HEK293 (cell line): ENCODE measurements around the gene PGBD5.
"Not testable (repeated sequence)": the region's sequence is repeated elsewhere in the genome, so short reads cannot be mapped to it uniquely, and the experiment has no call there.

Experiments used
- CTCF ChIA-PET: fragments of 350-600 bp; formaldehyde crosslinking; extraction: SDS; loops from one replicate; lab custom pipeline; 2021; ENCODE audit warnings: antibody characterized with exemption; lab: Yijun Ruan, JAX
- POLR2A ChIA-PET: fragments of 300-600 bp; formaldehyde crosslinking; extraction: SDS; loops from one replicate; lab custom pipeline; 2020; ENCODE audit warnings: antibody characterized with exemption, inconsistent platforms; lab: Yijun Ruan, JAX
- H3K27ac ChIP-seq: fragments of 200-500 bp; sonication (Bioruptor generic); 2 replicates; pipeline ENCODE4 v1.5.1; 2014; ENCODE audit warnings: low read depth, low read length, control low read depth, inconsistent platforms; ENCODE audit errors: extremely low read depth
- H3K36me3 ChIP-seq, 2 experiments: fragments of 200-500 bp in 1 of 2; sonication (Bioruptor generic) in 1 of 2; 1 replicate in 1 of 2; 2 replicates in 1 of 2; pipeline ENCODE4 v1.5.1; 2014 to 2017; ENCODE audit warnings: inconsistent platforms in 2 of 2, low read length in 2 of 2; ENCODE audit not compliant: control insufficient read depth in 2 of 2, insufficient read depth in 1 of 2
- H3K4me1 ChIP-seq: fragments of 200-500 bp; sonication (Bioruptor generic); 2 replicates; pipeline ENCODE4 v1.5.1; 2014; ENCODE audit warnings: mild to moderate bottlenecking, low read length, inconsistent platforms; ENCODE audit not compliant: control insufficient read depth, insufficient read depth
- H3K4me3 ChIP-seq: 2 replicates; pipeline ENCODE4 v1.5.1; 2011; ENCODE audit warnings: low read depth, mild to moderate bottlenecking, control low read depth, low read length, moderate library complexity
- H3K9me3 ChIP-seq: fragments of 200-500 bp; sonication (Bioruptor generic); 2 replicates; pipeline ENCODE4 v1.5.1; 2014; ENCODE audit warnings: low read depth, low read length, inconsistent platforms; ENCODE audit not compliant: control insufficient read depth, insufficient read depth
- EGR2 ChIP-seq: fragments of 450-650 bp; formaldehyde crosslinking; IDR thresholded peaks from 2 replicates; pipeline ENCODE4 v1.5.1; 2016; ENCODE audit warnings: low read depth, missing biosample characterization, missing genetic modification characterization
- HOXC10 ChIP-seq: sonication (generic); formaldehyde crosslinking; IDR thresholded peaks from 2 replicates; pipeline ENCODE4 v1.8.1; 2023; ENCODE audit warnings: mild to moderate bottlenecking, missing genetic modification reagents
- KLF17 ChIP-seq: fragments of 450-650 bp; formaldehyde crosslinking; IDR thresholded peaks from 2 replicates; pipeline ENCODE4 v1.5.1; 2016; ENCODE audit warnings: missing biosample characterization, missing genetic modification characterization
- KLF9 ChIP-seq: fragments of 450-650 bp; formaldehyde crosslinking; IDR thresholded peaks from 2 replicates; pipeline ENCODE4 v1.5.1; 2016; ENCODE audit warnings: missing biosample characterization, missing genetic modification characterization, low read depth
- WT1 ChIP-seq: fragments of 450-650 bp; formaldehyde crosslinking; IDR thresholded peaks from 2 replicates; pipeline ENCODE4 v1.5.1; 2016; ENCODE audit warnings: missing biosample characterization, missing genetic modification characterization
- ZBTB1 ChIP-seq: fragments of 450-650 bp; formaldehyde crosslinking; IDR thresholded peaks from 2 replicates; pipeline ENCODE4 v1.5.1; 2016; ENCODE audit warnings: missing biosample characterization, missing genetic modification characterization
- ZBTB44 ChIP-seq: fragments of 450-650 bp; IDR thresholded peaks from 2 replicates; pipeline ENCODE4 v1.5.1; 2018; ENCODE audit warnings: missing biosample characterization, mild to moderate bottlenecking, missing genetic modification characterization
- ZNF114 ChIP-seq: fragments of 450-650 bp; formaldehyde crosslinking; IDR thresholded peaks from 2 replicates; pipeline ENCODE4 v1.5.0; 2017; ENCODE audit warnings: missing biosample characterization, missing genetic modification characterization
- ZNF146 ChIP-seq: fragments of 450-650 bp; formaldehyde crosslinking; IDR thresholded peaks from 2 replicates; pipeline ENCODE4 v1.5.1; 2016; ENCODE audit warnings: missing biosample characterization, missing genetic modification characterization
- ZNF155 ChIP-seq: fragments of 450-650 bp; formaldehyde crosslinking; IDR thresholded peaks from 2 replicates; pipeline ENCODE4 v1.5.1; 2016; ENCODE audit warnings: missing biosample characterization, missing genetic modification characterization
- ZNF18 ChIP-seq: fragments of 450-650 bp; formaldehyde crosslinking; IDR thresholded peaks from 2 replicates; pipeline ENCODE4 v1.5.1; 2016; ENCODE audit warnings: missing biosample characterization, missing genetic modification characterization
- ZNF2 ChIP-seq: fragments of 450-650 bp; formaldehyde crosslinking; IDR thresholded peaks from 2 replicates; pipeline ENCODE4 v1.5.1; 2016; ENCODE audit warnings: missing biosample characterization, missing genetic modification characterization
- ZNF280D ChIP-seq: fragments of 450-650 bp; formaldehyde crosslinking; IDR thresholded peaks from 2 replicates; pipeline ENCODE4 v1.5.1; 2016; ENCODE audit warnings: missing biosample characterization, missing genetic modification characterization
- ZNF324 ChIP-seq: fragments of 450-650 bp; formaldehyde crosslinking; IDR thresholded peaks from 2 replicates; pipeline ENCODE4 v1.5.1; 2016; ENCODE audit warnings: missing biosample characterization, missing genetic modification characterization
- ZNF391 ChIP-seq: fragments of 450-650 bp; formaldehyde crosslinking; IDR thresholded peaks from 2 replicates; pipeline ENCODE4 v1.5.1; 2016; ENCODE audit warnings: low read depth, missing biosample characterization, missing genetic modification characterization, borderline replicate concordance
- ZNF510 ChIP-seq: fragments of 450-650 bp; formaldehyde crosslinking; IDR thresholded peaks from 2 replicates; pipeline ENCODE4 v1.5.1; 2018; ENCODE audit warnings: mild to moderate bottlenecking, missing genetic modification characterization, missing biosample characterization; ENCODE audit not compliant: insufficient replicate concordance
- ZNF571 ChIP-seq: fragments of 450-650 bp; formaldehyde crosslinking; IDR thresholded peaks from 2 replicates; pipeline ENCODE4 v1.5.0; 2017; ENCODE audit warnings: missing biosample characterization, missing genetic modification characterization
- ZNF585B ChIP-seq: fragments of 450-650 bp; formaldehyde crosslinking; IDR thresholded peaks from 2 replicates; pipeline ENCODE4 v1.5.1; 2016; ENCODE audit warnings: missing biosample characterization, missing genetic modification characterization
- ZNF664 ChIP-seq: fragments of 450-650 bp; formaldehyde crosslinking; IDR thresholded peaks from 2 replicates; pipeline ENCODE4 v1.5.1; 2016; ENCODE audit warnings: missing biosample characterization, missing genetic modification characterization
- ZNF776 ChIP-seq: fragments of 450-650 bp; formaldehyde crosslinking; IDR thresholded peaks from 2 replicates; pipeline ENCODE4 v1.5.0; 2017; ENCODE audit warnings: missing biosample characterization, missing genetic modification characterization, borderline replicate concordance
- ZXDB ChIP-seq: fragments of 450-650 bp; formaldehyde crosslinking; IDR thresholded peaks from 2 replicates; pipeline ENCODE4 v1.5.1; 2016; ENCODE audit warnings: missing biosample characterization, missing genetic modification characterization

Gene PGBD5

GRCh38 chr1:230426246-230427093 lies at the start of gene PGBD5 (continued):
- TF ChIP-seq ZNF280D (no peak), EGR2 (tag by site-specific recombination) (peak; percentile 51), KLF17 (tag by site-specific recombination) (peak; percentile 92), ZXDB (tag by site-specific recombination) (peak; percentile 68), ZNF391 (tag by site-specific recombination) (peak; percentile 58; the same call in 1 of the 2 replicates), ZNF2 (tag by site-specific recombination) (no peak; the same call in 1 of the 2 replicates)

GRCh38 chr1:230474924-230475323 lies 48.8 kb upstream of the PGBD5 start:
- POLR2A ChIA-PET = interaction anchor here (1.8 kb wide), 1 partner anchor 10 kb away, joined by 4 read pairs; no protein-coding TSS in a partner anchor
- not testable (repeated sequence) for H3K9me3 ChIP-seq, H3K36me3 ChIP-seq, H3K4me1 ChIP-seq, H3K4me3 ChIP-seq, H3K27ac ChIP-seq
- CTCF ChIA-PET = interaction anchor here (0.8 kb wide), 1 partner anchor 66 kb away, joined by 3 read pairs; no protein-coding TSS in a partner anchor

GRCh38 chr1:230470750-230471149 lies 44.6 kb upstream of the PGBD5 start:
- CTCF ChIA-PET = interaction anchor here (0.7 to 1.0 kb wide), 2 partner anchors 12 to 98 kb away, joined by 3 to 4 read pairs; no protein-coding TSS in a partner anchor
- H3K9me3 ChIP-seq, POLR2A ChIA-PET: not testable (repeated sequence)
- TF ChIP-seq ZNF146 (tag by site-specific recombination) = peak; percentile 61; the same call in 1 of the 2 replicates
- TF ChIP-seq, all 188 proteins: peak for 1; not testable (repeated sequence) for 187
- not testable (repeated sequence) for H3K36me3 ChIP-seq, H3K27ac ChIP-seq, H3K4me3 ChIP-seq, H3K4me1 ChIP-seq

- Histone ChIP-seq H3K9me3 (no peaks in the 10 kb centered on the region), H3K4me3 (no peak overlapping the region), H3K4me1 (no peaks in the 10 kb centered on the region), H3K27ac (no peak overlapping the region), H3K36me3 (no peaks in the 10 kb centered on the region; a peak in 1 of 3 replicates)
- ChIA-PET POLR2A (no interaction called here), CTCF (no interaction called here)
- TF ChIP-seq ZNF585B (tag by site-specific recombination) = no peak
- TF ChIP-seq ZNF571 (tag by site-specific recombination) = 0 out of 2 replicates have a peak, but pooled peaks have one; percentile 13
- TF ChIP-seq ZNF664 (tag by site-specific recombination) = no peak
- no peak for TF ChIP-seq HOXC10 (CRISPR knock-in tag)
- no peak for TF ChIP-seq KLF9 (tag by site-specific recombination)
- no peak for TF ChIP-seq ZBTB44 (tag by site-specific recombination)
- TF ChIP-seq ZNF324 (tag by site-specific recombination) = no peak
- no peak for TF ChIP-seq ZBTB1 (tag by site-specific recombination)
- TF ChIP-seq ZNF510 (tag by site-specific recombination) = no peak
- no peak for TF ChIP-seq ZNF18
- 0 out of 2 replicates have a peak, but pooled peaks have one; percentile 56 for TF ChIP-seq ZNF114 (tag by site-specific recombination)
- 0 out of 2 replicates have a peak, but pooled peaks have one; percentile 56 for TF ChIP-seq ZNF155 (tag by site-specific recombination)
- no peak for TF ChIP-seq WT1 (tag by site-specific recombination)
- TF ChIP-seq ZNF776 (tag by site-specific recombination) = no peak
These were observed 43.1 kb upstream of the PGBD5 start for GRCh38 chr1:230469271-230469670.
